DND-41 (cell line): Measurements from ENCODE around the gene DRC1.

Source experiments
- ATAC-seq: fragments of 200-7000 bp; cut with Tn5 transposase; 3 replicates; pipeline ENCODE4 v1.9.1; 2021; ENCODE audit warnings: low read depth; ENCODE audit not compliant: insufficient read depth
- DNase-seq: peaks from one replicate; pipeline ENCODE4 v3.0.0-alpha.2; 2020
- H2AFZ ChIP-seq: 2 replicates; pipeline ENCODE4 v1.6.0; 2012; ENCODE audit warnings: low read depth, low read length
- H3K27ac ChIP-seq: 2 replicates; pipeline ENCODE4 v1.5.1; 2012; ENCODE audit warnings: low read length, inconsistent platforms
- H3K27me3 ChIP-seq: fragments of 200-600 bp; sonication (generic); 2 replicates; pipeline ENCODE4 v1.6.0; 2012; ENCODE audit warnings: low read length, mild to moderate bottlenecking, inconsistent platforms; ENCODE audit not compliant: insufficient read depth, poor library complexity
- H3K36me3 ChIP-seq: 2 replicates; pipeline ENCODE4 v1.5.1; 2012; ENCODE audit warnings: low read length, inconsistent platforms; ENCODE audit not compliant: insufficient read depth
- H3K4me1 ChIP-seq: 2 replicates; pipeline ENCODE4 v1.5.1; 2012; ENCODE audit warnings: mild to moderate bottlenecking, low read length; ENCODE audit not compliant: insufficient read depth
- H3K4me2 ChIP-seq: 2 replicates; pipeline ENCODE4 v1.6.0; 2012; ENCODE audit warnings: mild to moderate bottlenecking, moderate library complexity, low read length, inconsistent platforms; ENCODE audit not compliant: insufficient read depth
- H3K4me3 ChIP-seq, 2 experiments: fragments of 200-600 bp in 1 of 2; shearing (Covaris generic) in 1 of 2; 2 replicates each; pipeline ENCODE4 v1.5.1; 2012 to 2016; ENCODE audit warnings: inconsistent platforms in 2 of 2, low read length in 2 of 2, mild to moderate bottlenecking in 2 of 2, low read depth in 1 of 2, moderate library complexity in 1 of 2
- H3K79me2 ChIP-seq: 2 replicates; pipeline ENCODE4 v1.6.0; 2012; ENCODE audit warnings: low read length, inconsistent platforms; ENCODE audit not compliant: insufficient read depth
- H3K9ac ChIP-seq: 2 replicates; pipeline ENCODE4 v1.6.0; 2012; ENCODE audit warnings: low read depth, mild to moderate bottlenecking, inconsistent platforms, low read length, moderate library complexity
- H3K9me3 ChIP-seq: 2 replicates; pipeline ENCODE4 v1.5.1; 2012; ENCODE audit warnings: low read length, moderate library complexity, mild to moderate bottlenecking, inconsistent platforms; ENCODE audit not compliant: insufficient read depth, severe bottlenecking
- H4K20me1 ChIP-seq: 2 replicates; pipeline ENCODE4 v1.6.0; 2012; ENCODE audit warnings: low read length; ENCODE audit not compliant: insufficient read depth
- CTCF ChIP-seq: IDR thresholded peaks from 2 replicates; pipeline ENCODE4 v1.5.1; 2012; ENCODE audit warnings: borderline replicate concordance, low read length, moderate library complexity, mild to moderate bottlenecking; ENCODE audit not compliant: poor library complexity, severe bottlenecking; ENCODE audit errors: extremely low read depth
- EZH2 ChIP-seq: IDR thresholded peaks from 3 replicates; pipeline ENCODE4 v1.6.1; 2012; ENCODE audit warnings: borderline replicate concordance, low read depth, mild to moderate bottlenecking, moderate library complexity, low read length, inconsistent platforms; ENCODE audit not compliant: severe bottlenecking

The DRC1 gene

GRCh38 chr2:26474261-26474785 is 72.6 kb downstream of the DRC1 start:
- H3K79me2 ChIP-seq: no peaks in the 10 kb centered on the region
- DNase-seq: no peak
- H3K4me3 ChIP-seq: no peak overlapping the region
- H3K9ac ChIP-seq: no peak overlapping the region
- no peak overlapping the region for H2AFZ ChIP-seq
- no peaks in the 10 kb centered on the region for H3K36me3 ChIP-seq
- no peak overlapping the region for H3K4me2 ChIP-seq
- H4K20me1 ChIP-seq: no peaks in the 10 kb centered on the region
- no peaks in the 10 kb centered on the region for H3K4me1 ChIP-seq
- no peak for ATAC-seq
- H3K27me3 ChIP-seq: no peaks in the 10 kb centered on the region
- TF ChIP-seq CTCF (no peak), EZH2 (no peak)
- peaks cover 2% of the 10 kb centered on the region for H3K9me3 ChIP-seq
- H3K27ac ChIP-seq: no peak overlapping the region

- Histone ChIP-seq H3K79me2 (no peaks in the 10 kb centered on the region), H3K36me3 (no peaks in the 10 kb centered on the region), H3K9me3 (no peaks in the 10 kb centered on the region), H3K4me2 (no peak overlapping the region), H3K27me3 (no peaks in the 10 kb centered on the region), H3K27ac (no peak overlapping the region), H4K20me1 (no peaks in the 10 kb centered on the region), H3K4me3 (no peak overlapping the region), H3K4me1 (no peaks in the 10 kb centered on the region), H3K9ac (no peak overlapping the region), H2AFZ (no peak overlapping the region)
- ATAC-seq (no peak), DNase-seq (no peak)
- TF ChIP-seq EZH2: no peak
- TF ChIP-seq CTCF: no peak
Observed at GRCh38 chr2:26475037-26475436, 73.3 kb downstream of the DRC1 start.

GRCh38 chr2:26475832-26476501 is 74.2 kb downstream of the DRC1 start:
- DNase-seq (no peak), ATAC-seq (no peak)
- Histone ChIP-seq H3K9me3 (no peaks in the 10 kb centered on the region), H3K36me3 (no peaks in the 10 kb centered on the region), H3K4me1 (no peaks in the 10 kb centered on the region), H3K4me2 (no peak overlapping the region), H4K20me1 (no peaks in the 10 kb centered on the region), H2AFZ (no peak overlapping the region), H3K79me2 (no peaks in the 10 kb centered on the region), H3K27ac (no peak overlapping the region), H3K9ac (no peak overlapping the region), H3K4me3 (no peak overlapping the region), H3K27me3 (no peaks in the 10 kb centered on the region)
- TF ChIP-seq CTCF (no peak), EZH2 (no peak)
